GM21576 (cell line): ENCODE data around the gene ENTPD1.

Experiments
- ATAC-seq: cut with Tn5 transposase; IDR thresholded peaks from one replicate; pipeline ENCODE4 v1.9.1; 2021; ENCODE audit warnings: mild to moderate bottlenecking, moderate library complexity; ENCODE audit not compliant: unreplicated experiment

Gene ENTPD1

GRCh38 chr10:95820363-95820762 lies 64.4 kb downstream of the ENTPD1 start:
- ATAC-seq = peak; percentile 43

GRCh38 chr10:95821720-95822119 lies 65.8 kb downstream of the ENTPD1 start:
- ATAC-seq = no peak

GRCh38 chr10:95830044-95830443 lies 74.1 kb downstream of the ENTPD1 start:
- no peak for ATAC-seq

GRCh38 chr10:95831076-95831475 lies 75.1 kb downstream of the ENTPD1 start:
- no peak for ATAC-seq

GRCh38 chr10:95831515-95831914 lies 75.6 kb downstream of the ENTPD1 start:
- ATAC-seq = no peak

- peak; percentile 78 for ATAC-seq
These were observed 76.5 kb downstream of the ENTPD1 start for GRCh38 chr10:95832216-95833041.

- no peak for ATAC-seq
These were observed 77.2 kb downstream of the ENTPD1 start for GRCh38 chr10:95833042-95833610.

- ATAC-seq = no peak
These were observed 78.4 kb downstream of the ENTPD1 start for GRCh38 chr10:95834406-95834805.

- no peak for ATAC-seq
These were observed 79.3 kb downstream of the ENTPD1 start for GRCh38 chr10:95835149-95835860.

- no peak for ATAC-seq
These were observed 79.9 kb downstream of the ENTPD1 start for GRCh38 chr10:95835911-95836310.

- no peak for ATAC-seq
These were observed 80.8 kb downstream of the ENTPD1 start for GRCh38 chr10:95836610-95837355.

- peak; percentile 13 for ATAC-seq
These were observed 81.4 kb downstream of the ENTPD1 start for GRCh38 chr10:95837356-95837776.

- ATAC-seq = peak; percentile 36
These were observed 81.8 kb downstream of the ENTPD1 start for GRCh38 chr10:95837783-95838182.

- ATAC-seq = no peak
These were observed 84.2 kb downstream of the ENTPD1 start for GRCh38 chr10:95840121-95840520.

GRCh38 chr10:95840681-95841080 lies 84.7 kb downstream of the ENTPD1 start:
- no peak for ATAC-seq

- ATAC-seq = no peak
These were observed 85.9 kb downstream of the ENTPD1 start for GRCh38 chr10:95841661-95842498.

GRCh38 chr10:95845411-95845810 lies 89.4 kb downstream of the ENTPD1 start:
- no peak for ATAC-seq

- ATAC-seq = no peak
These were observed 91.0 kb downstream of the ENTPD1 start for GRCh38 chr10:95847007-95847406.

- ATAC-seq = no peak
These were observed 92.9 kb downstream of the ENTPD1 start for GRCh38 chr10:95848841-95849240.

- no peak for ATAC-seq
These were observed 94.8 kb downstream of the ENTPD1 start for GRCh38 chr10:95850791-95851190.
